SU-DHL-6 (cell line): ENCODE results near the gene ARMC7.

Experiments used
- CTCF ChIP-seq: fragments of 200-600 bp; sonication (generic); IDR thresholded peaks from one replicate; pipeline ENCODE4 v1.5.1; 2017; ENCODE audit warnings: antibody characterized with exemption, mild to moderate bottlenecking, low read length, moderate library complexity; ENCODE audit not compliant: insufficient read depth, poor library complexity, severe bottlenecking
- EZH2phosphoT487 ChIP-seq: fragments of 200-600 bp; sonication (generic), shearing (Covaris generic); conservative IDR thresholded peaks from 2 replicates; pipeline ENCODE4 v1.6.1; 2018; ENCODE audit warnings: mild to moderate bottlenecking, antibody characterized with exemption, low read length, moderate library complexity, mixed read lengths

- TF ChIP-seq CTCF (no peak), EZH2phosphoT487 (no peak)
Observed at GRCh38 chr17:75096082-75096625, 13.6 kb upstream of the ARMC7 start.
